OCI-M2 (cell line): Measurements from ENCODE around the gene MAPKAPK2.

ENCODE experiments used
- DNase-seq: peaks from one replicate; lab custom pipeline; 2025; ENCODE audit not compliant: unreplicated experiment; lab: John Stamatoyannopoulos, UW

MAPKAPK2 gene

GRCh38 chr1:206682111-206682510 is 2.6 kb upstream of the MAPKAPK2 start:
- DNase-seq, result no peak

- no peak for DNase-seq
Measured at GRCh38 chr1:206683313-206683712, 1.4 kb upstream of the MAPKAPK2 start.

GRCh38 chr1:206684003-206684402 is 702 bp upstream of the MAPKAPK2 start:
- DNase-seq, result no peak

GRCh38 chr1:206685334-206685768 is 646 bp downstream of the MAPKAPK2 start:
- DNase-seq, result no peak

- DNase-seq, result no peak
Measured at GRCh38 chr1:206685769-206686477, 1.2 kb downstream of the MAPKAPK2 start.

- DNase-seq, result no peak
Measured at GRCh38 chr1:206686478-206687249, 2.0 kb downstream of the MAPKAPK2 start.

GRCh38 chr1:206687251-206687914 is 2.7 kb downstream of the MAPKAPK2 start:
- DNase-seq, result no peak

GRCh38 chr1:206687915-206688442 is 3.3 kb downstream of the MAPKAPK2 start:
- no peak for DNase-seq

- no peak for DNase-seq
Measured at GRCh38 chr1:206690516-206690915, 5.8 kb downstream of the MAPKAPK2 start.

GRCh38 chr1:206691604-206692003 is 6.9 kb downstream of the MAPKAPK2 start:
- DNase-seq, result no peak

GRCh38 chr1:206693029-206693428 is 8.3 kb downstream of the MAPKAPK2 start:
- no peak for DNase-seq

- no peak for DNase-seq
Measured at GRCh38 chr1:206693592-206693991, 8.9 kb downstream of the MAPKAPK2 start.

GRCh38 chr1:206694171-206695124 is 9.7 kb downstream of the MAPKAPK2 start:
- DNase-seq, result no peak

GRCh38 chr1:206695733-206696132 is 11.0 kb downstream of the MAPKAPK2 start:
- DNase-seq, result no peak

GRCh38 chr1:206696812-206697585 is 12.3 kb downstream of the MAPKAPK2 start:
- DNase-seq, result no peak

GRCh38 chr1:206698011-206698410 is 13.3 kb downstream of the MAPKAPK2 start:
- DNase-seq, result no peak

- DNase-seq, result no peak
Measured at GRCh38 chr1:206699000-206699586, 14.4 kb downstream of the MAPKAPK2 start.

- DNase-seq, result no peak
Measured at GRCh38 chr1:206699626-206700025, 14.9 kb downstream of the MAPKAPK2 start.

- DNase-seq, result no peak
Measured at GRCh38 chr1:206700445-206701036, 15.8 kb downstream of the MAPKAPK2 start.
